ENCODE data around the gene PCDH9.

- TF ChIP-seq CTCF (IDR thresholded peaks at IDR 0.05) (no peak), POLR2A (IDR thresholded peaks at IDR 0.05) (no peak)
Observed at GRCh38 chr13:67204764-67205163, 25.4 kb downstream of the PCDH9 start.

All from right lobe of liver (tissue), 4 donors.